Spleen (tissue), 7 donors: Measurements from ENCODE around the gene SEMA5A.

Experiments used
- POLR2A ChIP-seq, 3 donors: fragments of 450-650 bp; IDR thresholded peaks; one replicate each; pipeline ENCODE4 v1.5.1; 2017; ENCODE audit warnings: antibody characterized with exemption in 3 of 3, mild to moderate bottlenecking in 1 of 3
- TF ChIP-seq, protein P1 (sequence below), 11 experiments: fragments of 200-600 bp in 7 of 11; fragments of 450-650 bp in 4 of 11; sonication (generic) in 4 of 11; IDR thresholded peaks in 8 of 11; conservative IDR thresholded peaks in 3 of 11; 1 replicate in 7 of 11; 2 replicates in 4 of 11; pipeline versions ENCODE4 v1.4.0 to v1.8.0; 2016 to 2021; ENCODE audit warnings: antibody characterized with exemption in 11 of 11, inconsistent platforms in 4 of 11, mild to moderate bottlenecking in 1 of 11
- donor health status: DM: no; HTN: no; CAD: no; lungs with moderate emphysema.
- donor health status: DM: no; HTN: no; CAD: no.
- donor health status: DM: no; HTN: no; CAD: no.

DNA sequence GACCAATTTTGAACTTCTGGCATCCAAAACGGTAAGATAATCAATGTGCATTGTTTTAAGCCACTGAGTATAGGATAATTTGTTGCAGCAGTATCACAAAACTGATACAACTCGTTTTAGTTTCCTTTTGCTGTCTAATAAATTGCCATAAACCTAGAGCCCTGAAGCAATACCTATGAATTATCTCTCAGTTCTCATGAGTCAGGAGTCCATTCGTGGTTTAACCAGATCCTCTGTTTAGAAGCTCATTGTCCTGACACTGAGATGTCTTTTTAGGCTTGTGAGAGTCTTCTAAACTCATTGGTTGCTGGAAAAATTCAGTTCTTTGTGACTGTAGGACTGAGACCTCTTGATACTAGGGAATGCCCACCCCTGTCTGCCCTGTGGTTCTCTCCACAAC lies 262.9 kb downstream of the SEMA5A start:
- TF ChIP-seq, protein P1, sequence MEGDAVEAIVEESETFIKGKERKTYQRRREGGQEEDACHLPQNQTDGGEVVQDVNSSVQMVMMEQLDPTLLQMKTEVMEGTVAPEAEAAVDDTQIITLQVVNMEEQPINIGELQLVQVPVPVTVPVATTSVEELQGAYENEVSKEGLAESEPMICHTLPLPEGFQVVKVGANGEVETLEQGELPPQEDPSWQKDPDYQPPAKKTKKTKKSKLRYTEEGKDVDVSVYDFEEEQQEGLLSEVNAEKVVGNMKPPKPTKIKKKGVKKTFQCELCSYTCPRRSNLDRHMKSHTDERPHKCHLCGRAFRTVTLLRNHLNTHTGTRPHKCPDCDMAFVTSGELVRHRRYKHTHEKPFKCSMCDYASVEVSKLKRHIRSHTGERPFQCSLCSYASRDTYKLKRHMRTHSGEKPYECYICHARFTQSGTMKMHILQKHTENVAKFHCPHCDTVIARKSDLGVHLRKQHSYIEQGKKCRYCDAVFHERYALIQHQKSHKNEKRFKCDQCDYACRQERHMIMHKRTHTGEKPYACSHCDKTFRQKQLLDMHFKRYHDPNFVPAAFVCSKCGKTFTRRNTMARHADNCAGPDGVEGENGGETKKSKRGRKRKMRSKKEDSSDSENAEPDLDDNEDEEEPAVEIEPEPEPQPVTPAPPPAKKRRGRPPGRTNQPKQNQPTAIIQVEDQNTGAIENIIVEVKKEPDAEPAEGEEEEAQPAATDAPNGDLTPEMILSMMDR (IDR thresholded peaks at IDR 0.05 in 8 of 11, conservative IDR thresholded peaks at IDR 0.05 in 3 of 11): no peak
- TF ChIP-seq POLR2A (IDR thresholded peaks at IDR 0.05): no peak
